HFF-Myc (cell line): ENCODE measurements around the gene EPHB4.
"Not testable (repeated sequence)": the region's sequence is repeated elsewhere in the genome, so short reads cannot be mapped to it uniquely, and the experiment has no call there.

Experiments used
- DNase-seq: peaks from one replicate; pipeline ENCODE4 v3.0.0-alpha.2; 2011; ENCODE audit warnings: low read depth; ENCODE audit errors: extremely low read depth
- H3K4me3 ChIP-seq: replicated peaks from 2 replicates; pipeline ENCODE4 v1.5.1; 2011; ENCODE audit warnings: low read depth, mild to moderate bottlenecking, control low read depth, low read length
- TF ChIP-seq, protein P1 (sequence below): IDR thresholded peaks from 2 replicates; pipeline ENCODE4 v1.5.1; 2012; ENCODE audit warnings: mild to moderate bottlenecking, low read depth, low read length, control low read depth; ENCODE audit errors: missing control alignments

EPHB4 gene

DNA sequence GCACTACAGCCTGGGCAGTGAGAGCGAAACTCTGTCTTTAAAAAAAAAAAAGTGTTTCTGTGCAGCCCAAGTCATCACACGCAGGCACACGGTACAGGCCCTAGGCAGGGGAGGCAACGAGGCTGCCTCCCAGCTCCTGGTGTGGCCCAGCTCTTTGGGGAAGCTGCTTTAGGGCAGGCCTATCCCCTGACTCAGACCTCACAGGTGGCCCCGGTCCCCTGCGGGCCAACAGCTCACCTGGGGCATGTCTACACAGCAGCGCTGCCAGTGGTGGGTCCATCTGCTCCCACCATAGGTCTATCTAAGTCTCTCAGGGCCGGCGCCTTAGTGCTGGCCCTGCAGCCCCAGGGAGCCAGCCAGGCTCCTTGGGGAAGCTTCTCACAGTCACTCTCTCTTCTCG lies 62.5 kb downstream of the EPHB4 start:
- TF ChIP-seq, protein P1, sequence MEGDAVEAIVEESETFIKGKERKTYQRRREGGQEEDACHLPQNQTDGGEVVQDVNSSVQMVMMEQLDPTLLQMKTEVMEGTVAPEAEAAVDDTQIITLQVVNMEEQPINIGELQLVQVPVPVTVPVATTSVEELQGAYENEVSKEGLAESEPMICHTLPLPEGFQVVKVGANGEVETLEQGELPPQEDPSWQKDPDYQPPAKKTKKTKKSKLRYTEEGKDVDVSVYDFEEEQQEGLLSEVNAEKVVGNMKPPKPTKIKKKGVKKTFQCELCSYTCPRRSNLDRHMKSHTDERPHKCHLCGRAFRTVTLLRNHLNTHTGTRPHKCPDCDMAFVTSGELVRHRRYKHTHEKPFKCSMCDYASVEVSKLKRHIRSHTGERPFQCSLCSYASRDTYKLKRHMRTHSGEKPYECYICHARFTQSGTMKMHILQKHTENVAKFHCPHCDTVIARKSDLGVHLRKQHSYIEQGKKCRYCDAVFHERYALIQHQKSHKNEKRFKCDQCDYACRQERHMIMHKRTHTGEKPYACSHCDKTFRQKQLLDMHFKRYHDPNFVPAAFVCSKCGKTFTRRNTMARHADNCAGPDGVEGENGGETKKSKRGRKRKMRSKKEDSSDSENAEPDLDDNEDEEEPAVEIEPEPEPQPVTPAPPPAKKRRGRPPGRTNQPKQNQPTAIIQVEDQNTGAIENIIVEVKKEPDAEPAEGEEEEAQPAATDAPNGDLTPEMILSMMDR = no peak
- no peak for DNase-seq
- no peak overlapping the region for H3K4me3 ChIP-seq

DNA sequence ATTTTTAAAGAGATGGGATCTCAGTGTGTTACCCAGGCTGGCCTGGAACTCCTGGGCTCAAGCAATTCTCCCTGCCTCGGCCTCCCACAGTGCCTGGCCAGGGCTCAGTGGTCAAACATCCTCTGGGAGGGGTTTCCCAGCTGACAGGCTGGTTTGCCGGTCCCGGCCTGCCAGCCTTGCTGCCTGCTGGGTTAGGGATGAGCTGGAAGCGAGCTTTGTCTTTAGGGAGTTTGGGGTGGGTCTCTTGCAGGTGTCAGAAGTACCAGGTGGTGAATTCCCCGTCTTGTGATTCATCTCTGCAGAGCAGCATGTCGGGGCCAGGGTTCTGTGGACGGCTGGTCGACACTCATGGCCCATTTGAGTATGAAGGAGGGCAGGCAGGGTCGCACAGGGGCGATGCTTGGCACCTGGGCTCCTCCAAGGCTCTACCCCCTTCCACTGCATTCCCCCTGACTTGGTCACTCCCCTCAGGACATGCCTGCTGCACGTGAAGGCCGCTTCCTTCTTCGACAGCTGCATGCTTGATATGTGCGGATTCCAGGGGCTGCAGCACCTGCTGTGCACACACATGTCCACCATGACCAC lies 63.7 kb downstream of the EPHB4 start:
- TF ChIP-seq, protein P1 = no peak

DNA sequence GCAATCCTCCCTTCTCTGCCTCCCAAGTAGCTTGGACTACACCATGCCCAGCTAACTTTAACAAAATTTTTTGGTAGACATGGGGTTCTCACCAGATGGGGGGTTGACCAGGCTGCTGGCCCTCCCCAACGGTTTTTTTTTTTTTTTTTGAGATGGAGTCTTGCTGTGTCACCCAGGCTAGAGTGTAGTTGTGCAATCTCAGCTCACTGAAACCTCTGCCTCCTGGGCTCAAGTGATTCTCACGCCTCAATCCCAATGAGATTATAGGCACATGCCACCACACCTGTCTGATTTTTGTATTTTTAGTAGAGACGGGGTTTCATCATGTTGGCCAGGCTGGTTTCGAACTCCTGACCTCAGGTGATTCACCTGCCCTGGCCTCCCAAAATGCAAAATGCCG lies 64.5 kb downstream of the EPHB4 start:
- DNase-seq, H3K4me3 ChIP-seq: not testable (repeated sequence)

More for the DNA sequence above, 63.7 kb downstream of the EPHB4 start:
- no peak for DNase-seq
- no peak overlapping the region for H3K4me3 ChIP-seq

DNA sequence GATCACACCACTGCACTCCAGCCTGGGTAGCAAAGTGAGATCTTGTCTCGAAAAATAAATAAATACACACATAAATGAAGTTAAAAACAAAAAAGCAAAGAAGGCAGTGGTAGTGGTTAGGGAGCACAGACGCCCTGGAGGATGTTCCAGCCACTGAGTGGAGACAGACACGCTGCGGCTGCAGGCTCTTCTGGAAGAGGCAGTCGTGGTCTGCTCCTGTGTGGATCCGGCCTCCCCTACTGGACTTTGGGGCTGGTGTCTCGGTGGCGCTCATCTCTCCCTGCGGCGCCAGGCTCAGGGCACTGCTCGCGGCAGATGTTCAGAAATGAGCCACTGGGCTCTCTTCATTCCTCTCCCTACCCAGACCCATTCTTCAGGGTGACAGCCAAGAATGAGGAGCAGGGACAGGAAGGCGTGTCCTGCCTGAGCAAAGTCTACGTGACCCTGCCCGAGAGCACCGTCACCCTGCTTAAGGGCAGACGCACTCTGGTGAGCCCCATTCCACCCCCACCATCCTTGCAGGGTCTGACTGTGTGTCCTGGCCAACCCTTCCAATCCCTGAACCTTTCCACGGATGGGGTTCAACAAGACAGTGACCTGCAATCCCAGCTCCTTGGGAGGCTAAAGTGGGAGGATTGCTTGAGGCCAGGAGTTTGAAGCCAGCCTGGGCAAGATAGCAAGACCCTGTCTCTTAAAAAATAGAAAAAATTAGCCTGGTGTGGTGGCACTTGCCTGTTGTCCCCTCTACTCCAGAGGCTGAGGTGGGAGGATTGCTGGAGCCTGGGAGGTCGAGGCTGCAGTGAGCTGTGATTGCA lies 67.8 kb downstream of the EPHB4 start:
- no peak overlapping the region for H3K4me3 ChIP-seq
- no peak for DNase-seq
- TF ChIP-seq, protein P1 = no peak

DNA sequence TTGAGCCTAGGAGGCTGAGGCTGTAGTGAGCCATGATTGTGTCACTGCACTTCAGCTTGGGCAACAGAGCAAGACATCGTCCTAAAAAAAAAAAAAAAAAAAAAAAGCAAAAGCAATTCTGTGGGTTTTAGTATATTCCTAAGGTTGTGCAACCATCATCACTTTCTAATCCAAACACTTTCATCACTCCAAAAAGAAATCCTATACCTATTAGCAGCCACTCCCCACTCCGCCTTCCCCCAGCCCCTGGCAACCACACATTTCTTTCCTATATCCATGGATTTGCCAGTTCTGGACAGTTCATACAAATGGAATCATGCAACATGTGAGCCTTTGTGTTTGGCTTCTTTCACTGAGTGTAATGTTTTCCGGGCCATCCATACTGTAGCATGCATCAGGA lies 73.6 kb downstream of the EPHB4 start:
- H3K4me3 ChIP-seq = no peak overlapping the region
- DNase-seq = no peak
- TF ChIP-seq, protein P1 = no peak

DNA sequence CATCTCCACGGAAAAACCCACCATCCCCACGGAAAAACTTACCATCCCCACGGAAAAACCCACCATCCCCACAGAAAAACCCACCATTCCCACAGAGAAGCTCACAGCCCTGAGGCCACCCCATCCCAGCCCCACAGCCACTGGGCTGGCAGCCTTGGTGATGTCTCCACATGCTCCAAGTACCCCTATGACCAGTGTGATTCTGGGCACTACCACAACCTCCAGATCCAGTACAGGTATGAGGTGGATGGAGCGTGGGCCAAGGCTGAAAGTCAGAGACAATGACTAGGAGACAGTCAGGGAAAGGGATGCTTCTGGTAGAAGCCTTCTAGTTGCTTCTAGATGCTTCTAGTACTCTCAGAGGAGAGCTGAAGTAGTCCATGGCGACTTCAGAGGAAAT lies 74.3 kb downstream of the EPHB4 start:
- no peak overlapping the region for H3K4me3 ChIP-seq
- TF ChIP-seq, protein P1 = no peak
- DNase-seq = no peak
